ENCODE data around the gene UBE2B.
"Not testable (repeated sequence)": the region's sequence is repeated elsewhere in the genome, so short reads cannot be mapped to it uniquely, and the experiment has no call there.

The UBE2B gene

DNA sequence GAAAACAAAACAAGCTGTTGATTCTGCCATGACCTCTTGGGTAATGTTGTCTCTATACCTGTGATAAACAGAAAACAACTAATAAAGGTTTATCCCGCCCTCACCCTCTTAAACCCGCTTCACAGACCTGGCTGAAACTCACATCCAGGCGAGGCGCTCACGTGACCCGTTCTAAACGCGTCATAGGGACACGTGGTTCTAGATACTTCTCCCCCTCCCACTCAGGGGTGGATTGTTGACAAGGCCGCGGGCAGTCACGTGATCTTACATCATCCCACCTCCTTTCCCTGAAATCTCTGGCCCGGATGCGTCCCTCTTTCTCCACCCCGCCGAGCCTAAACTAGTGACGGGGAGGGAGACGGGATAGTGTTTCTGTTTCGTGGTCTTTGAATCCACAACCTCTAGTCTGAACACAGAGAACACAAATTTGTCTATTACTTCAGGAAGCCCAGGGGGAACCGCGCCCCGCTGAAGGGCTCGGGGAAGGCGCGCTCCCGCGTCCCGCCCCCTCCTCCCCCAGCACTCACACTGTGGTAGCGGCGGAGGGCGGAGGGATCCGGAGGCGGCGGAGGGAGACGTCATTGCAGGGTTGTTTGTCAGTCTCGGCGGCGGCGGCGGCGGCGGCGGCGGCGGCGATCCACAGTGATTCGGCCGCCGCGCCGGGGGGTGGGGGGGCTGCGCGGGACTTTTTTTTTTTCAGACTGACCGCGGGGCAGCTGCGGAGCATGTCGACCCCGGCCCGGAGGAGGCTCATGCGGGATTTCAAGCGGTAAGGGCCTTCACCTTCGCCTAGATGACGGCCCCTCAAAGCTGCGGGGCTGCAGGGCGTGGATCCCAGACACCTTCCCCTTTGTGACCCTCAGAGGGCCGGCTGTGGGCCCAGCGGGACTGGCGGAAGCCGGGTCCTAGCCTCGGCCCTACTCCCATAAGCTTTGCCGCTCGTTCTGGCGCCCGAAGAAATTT is at the start of gene UBE2B:
Gene UBE2B, plus strand, starts transcription at position 699 of the 963 bp plus-strand sequence. Its CDS starts 27 bp downstream, at position 726.
- peak; percentile 96 to 99 for DNase-seq

GRCh38 chr5:134327327-134327726 is 44.0 kb upstream of the UBE2B start:
- no peak for DNase-seq

GRCh38 chr5:134328619-134329018 is 42.8 kb upstream of the UBE2B start:
- no peak for DNase-seq

DNA sequence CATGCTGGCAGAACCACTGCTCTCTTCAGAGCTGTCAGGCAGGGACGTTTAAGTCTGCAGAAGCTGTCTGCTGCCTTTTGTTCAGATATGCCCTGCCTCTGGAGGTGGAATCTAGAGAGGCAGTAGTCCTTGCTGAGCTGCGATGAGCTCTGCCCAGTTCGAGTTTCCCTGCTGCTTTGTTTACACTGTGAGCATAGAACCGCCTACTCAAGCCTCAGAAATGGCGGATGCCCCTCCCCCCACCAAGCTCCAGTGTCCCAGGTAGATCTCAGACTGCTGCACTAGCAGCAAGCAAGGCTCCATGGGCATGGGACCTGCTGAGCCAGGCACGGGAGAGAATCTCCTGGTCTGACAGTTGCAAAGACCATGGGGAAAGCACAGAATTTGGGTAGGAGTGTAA is 34.5 kb upstream of the UBE2B start:
- not testable (repeated sequence) for DNase-seq

- DNase-seq = not testable (repeated sequence)
Measured at GRCh38 chr5:134343500-134343899, 27.9 kb upstream of the UBE2B start.

DNA sequence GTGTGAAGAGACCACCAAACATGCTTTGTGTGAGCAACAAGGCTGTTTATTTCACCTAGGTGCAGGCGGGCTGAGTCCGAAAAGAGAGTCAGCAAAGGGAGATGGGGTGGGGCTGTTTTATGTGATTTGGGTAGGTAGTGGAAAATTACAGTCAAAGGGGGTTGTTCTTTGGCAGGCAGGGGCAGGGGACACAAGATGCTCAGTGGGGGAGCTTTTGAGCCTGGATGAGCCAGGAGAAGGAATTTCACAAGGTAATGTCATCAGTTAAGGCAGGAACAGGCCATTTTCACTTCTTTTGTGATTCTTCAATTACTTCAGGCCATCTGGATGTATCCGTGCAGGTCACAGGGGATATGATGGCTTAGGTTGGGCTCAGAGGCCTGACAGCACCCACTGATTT is 25.9 kb upstream of the UBE2B start:
- not testable (repeated sequence) for DNase-seq

DNA sequence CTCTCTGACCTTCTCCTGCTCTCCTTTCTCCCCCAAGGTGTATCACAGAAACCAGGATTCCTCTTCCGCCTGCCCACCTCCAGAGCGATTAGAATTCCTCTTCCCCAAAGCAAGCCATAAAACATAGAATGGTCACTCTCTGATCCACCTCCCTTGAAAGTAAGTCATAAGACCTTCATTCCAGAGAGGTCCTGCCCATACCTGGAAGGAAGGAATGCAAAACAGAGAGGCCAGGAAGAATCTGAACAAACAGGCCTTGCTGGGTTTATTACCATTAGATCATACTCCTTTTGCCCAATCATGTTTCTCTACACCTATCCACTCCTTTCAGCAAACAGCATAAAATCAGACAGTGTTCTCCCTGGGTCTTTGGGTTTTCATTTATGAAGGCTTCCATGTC is 25.4 kb upstream of the UBE2B start:
- DNase-seq = no peak

DNA sequence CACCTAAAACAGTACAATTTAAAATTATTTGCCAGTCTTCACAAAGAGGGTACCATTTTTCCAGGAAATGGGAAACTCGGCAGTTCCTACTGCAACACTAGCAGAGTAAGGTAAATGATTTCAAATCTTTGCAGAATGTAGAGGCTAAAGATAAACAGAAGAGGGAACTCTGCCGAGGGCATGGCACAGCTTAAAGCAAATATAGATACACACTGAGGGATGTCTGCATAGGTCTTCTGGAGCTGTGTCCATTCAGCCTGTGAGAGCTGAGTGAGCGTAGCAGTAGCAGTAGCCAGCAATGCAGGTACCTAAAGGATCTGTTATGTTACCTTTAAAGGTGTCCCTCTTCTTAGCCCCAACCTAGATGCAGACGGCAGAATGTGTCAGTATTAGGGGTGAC is 21.9 kb upstream of the UBE2B start:
- no peak for DNase-seq

GRCh38 chr5:134355681-134356080 is 15.7 kb upstream of the UBE2B start:
- DNase-seq = no peak

DNA sequence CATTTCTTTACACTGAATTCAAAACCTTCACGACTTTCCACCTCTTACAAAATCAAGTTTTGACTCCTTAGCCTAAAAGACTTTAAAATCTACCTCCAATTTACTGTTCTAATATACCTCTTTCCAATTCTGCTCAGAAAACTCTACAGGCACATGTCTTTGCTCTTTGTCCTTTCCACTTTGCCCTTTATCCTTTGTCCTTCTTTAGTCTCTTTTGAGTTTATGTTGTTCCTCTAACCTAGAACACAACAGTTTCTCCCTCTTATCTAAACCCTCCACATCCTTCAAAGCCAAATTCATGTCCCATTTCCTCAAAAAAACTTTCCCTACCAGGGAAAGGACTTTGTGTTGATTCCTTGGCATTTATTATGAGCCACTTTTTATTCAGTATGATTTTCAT is 5.8 kb upstream of the UBE2B start:
- DNase-seq = no peak

DNA sequence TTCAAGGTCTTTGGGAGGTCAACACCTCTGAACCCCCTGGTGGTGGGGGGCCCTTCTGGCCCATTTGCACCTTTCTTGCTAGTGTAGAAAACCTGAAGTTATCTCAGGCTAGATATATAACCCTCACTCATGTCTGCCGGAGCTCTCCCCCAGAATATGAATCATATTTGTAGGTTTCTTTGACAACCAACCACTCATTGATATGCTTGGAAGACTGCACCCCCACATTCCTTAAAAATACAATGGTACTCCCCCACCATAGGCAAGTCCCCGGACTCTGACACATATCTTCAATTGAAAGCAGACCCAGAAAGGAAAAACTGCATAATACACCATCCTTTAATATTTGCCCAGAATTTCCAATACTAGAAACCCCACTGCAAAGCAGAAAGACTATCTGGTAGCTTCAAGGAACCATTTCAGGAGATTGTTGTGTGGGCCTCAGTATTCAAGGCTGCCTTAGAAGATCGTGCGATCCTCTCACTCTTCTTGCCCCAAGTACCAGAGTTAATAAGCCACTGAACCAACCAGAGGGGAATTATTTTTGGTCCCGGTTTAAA is 978 bp upstream of the UBE2B start:
- no peak for DNase-seq

DNA sequence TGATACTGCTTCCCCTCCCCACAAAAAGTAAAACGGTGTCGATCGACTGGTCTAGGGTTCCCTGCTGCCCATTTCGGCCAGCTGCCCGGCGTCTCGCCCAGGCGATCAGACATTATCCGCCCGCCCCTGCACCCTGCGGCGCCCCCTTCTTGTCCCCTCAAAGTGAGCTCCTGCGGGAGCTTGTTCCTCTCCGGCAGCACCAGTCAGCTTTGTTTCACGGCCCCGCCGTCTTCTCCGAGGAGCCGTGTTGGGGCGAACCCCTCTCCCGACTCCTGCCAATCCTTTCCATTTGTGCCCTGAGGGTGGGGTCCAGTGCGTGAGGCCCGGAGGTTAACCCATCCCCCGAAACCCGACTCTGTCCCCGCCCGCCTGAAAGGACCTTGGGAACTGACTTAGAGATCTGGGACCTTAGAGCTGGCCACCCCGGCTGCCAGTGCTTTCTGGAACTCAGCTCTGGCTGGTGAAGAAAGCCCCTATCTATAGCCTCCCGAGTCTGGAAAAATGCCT is 518 bp downstream of the UBE2B start:
- peak in 1 of 2 donors; percentile 42 for DNase-seq

DNA sequence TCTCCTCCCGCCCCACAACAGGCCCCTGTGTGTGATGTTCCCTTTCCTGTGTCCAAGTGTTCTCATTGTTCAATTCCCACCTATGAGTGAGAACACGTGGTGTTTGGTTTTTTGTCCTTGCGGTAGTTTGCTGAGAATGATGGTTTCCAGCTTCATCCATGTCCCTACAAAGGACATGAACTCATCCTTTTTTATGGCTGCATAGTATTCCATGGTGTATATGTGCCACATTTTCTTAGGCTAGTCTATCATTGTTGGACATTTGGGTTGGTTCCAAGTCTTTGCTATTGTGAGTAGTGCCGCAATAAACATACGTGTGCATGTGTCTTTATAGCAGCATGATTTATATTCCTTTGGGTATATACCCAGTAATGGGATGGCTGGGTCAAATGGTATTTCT is 2.3 kb downstream of the UBE2B start:
- not testable (repeated sequence) for DNase-seq

DNA sequence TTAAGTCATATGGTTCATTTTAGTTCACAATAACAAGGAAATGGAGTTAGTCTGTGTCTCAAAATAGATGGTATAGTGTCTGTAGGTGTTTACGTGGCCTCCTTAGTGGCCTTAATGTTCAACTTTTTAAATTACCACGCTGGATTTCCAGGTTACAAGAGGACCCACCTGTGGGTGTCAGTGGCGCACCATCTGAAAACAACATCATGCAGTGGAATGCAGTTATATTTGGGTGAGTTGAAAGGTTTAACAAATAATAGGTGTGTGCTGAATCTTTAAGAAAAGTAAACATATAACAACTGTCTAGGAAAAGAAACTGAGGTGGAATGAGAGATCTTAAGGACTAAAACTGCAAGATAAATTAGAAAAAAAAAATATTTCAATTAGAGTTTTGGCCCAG is 2.9 kb downstream of the UBE2B start:
- DNase-seq = no peak

DNA sequence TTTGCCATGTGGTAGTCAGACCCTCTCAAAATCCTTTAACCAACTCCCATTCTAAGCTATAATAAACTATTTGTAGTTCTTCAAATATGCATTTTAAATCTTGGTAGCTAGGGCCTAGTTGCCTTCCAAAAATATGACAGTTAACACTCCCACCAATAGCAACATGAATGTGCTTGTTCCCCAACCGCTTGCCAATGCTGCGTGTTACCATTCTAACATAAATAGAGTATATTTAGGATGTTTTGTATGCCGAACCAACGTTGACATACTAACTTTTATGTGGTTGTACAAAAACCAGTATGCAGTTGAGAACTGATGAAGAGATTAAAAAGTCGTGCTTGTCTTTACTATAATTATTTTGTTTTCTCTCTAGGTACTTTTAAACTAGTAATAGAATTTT is 9.0 kb downstream of the UBE2B start:
- DNase-seq = no peak

- DNase-seq = not testable (repeated sequence)
Measured at GRCh38 chr5:134382204-134382603, 10.8 kb downstream of the UBE2B start.

DNA sequence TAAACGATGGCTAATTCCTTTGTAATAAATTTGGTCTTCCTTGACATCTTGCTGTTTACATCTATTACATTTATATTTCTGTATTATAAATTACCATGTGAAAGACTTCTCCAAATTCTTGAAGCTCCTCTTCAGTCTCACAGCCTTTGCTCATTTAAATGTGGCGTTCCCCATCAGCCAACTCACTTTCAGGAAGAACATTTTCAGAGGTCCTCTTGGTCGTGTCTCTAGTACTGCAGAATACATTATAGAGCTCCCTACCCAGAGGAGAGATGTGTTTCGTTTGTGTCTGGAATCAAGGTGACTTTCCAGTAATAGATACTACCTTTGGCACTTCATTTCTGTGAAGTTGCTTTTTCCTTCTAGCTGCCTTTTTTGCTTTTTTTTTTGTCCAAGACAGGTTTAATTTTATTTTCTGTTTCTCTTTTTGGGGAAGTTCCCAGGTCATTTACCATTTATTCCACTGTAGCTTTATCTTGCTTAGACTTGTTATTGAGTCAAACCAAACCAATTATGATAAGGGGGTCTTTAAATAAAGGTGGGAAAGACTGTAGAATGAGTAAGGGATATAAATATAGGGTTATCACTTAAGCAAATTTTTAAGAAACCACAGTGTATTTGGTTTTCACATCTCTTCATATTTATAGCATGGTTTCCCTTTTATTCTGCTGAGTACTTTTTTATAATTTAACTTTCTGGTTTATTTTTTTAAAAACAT is 12.8 kb downstream of the UBE2B start:
- no peak for DNase-seq

- DNase-seq = no peak
Measured at GRCh38 chr5:134387443-134387842, 16.1 kb downstream of the UBE2B start.

DNA sequence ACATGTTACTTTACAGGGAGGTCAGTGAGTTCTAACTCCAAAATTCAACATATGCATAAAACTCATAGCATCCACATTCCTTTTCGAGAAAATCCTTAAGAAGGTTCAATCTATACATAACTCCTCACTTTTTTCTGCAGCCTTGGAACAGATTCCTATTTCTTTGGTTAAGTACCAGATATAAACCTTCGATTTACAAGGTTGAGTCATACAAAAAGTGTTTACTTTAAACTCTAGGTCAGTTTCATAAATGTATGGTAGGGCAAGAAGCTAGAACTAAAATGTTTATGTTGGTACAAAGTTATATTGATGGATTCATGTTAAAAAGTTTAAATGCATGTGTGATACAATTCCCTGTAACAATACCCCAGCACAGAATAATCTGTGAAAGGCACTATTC is 20.9 kb downstream of the UBE2B start:
- DNase-seq = no peak

GRCh38 chr5:134394932-134395331 is 23.6 kb downstream of the UBE2B start:
- no peak for DNase-seq

- no peak for DNase-seq
Measured at GRCh38 chr5:134396274-134396673, 24.9 kb downstream of the UBE2B start.

DNA sequence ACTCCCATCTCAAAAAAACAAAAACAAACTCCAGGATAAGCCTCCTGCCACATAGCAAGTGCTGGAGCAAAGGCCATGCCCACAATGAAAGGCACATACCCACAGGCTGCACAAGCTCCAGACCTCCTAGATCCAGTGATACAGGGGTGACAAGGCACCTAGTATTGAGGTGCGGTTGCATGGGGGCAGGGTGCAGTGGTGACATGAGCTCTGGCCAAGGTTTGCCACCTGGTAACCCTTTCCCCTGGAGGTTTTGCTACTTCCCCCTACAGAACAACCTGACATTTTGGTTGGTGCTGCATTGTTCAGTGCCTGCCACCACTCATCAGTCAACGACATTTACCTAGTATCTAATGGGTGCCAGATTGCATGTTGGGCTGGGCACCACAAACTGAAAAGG is 25.8 kb downstream of the UBE2B start:
- DNase-seq = no peak

DNA sequence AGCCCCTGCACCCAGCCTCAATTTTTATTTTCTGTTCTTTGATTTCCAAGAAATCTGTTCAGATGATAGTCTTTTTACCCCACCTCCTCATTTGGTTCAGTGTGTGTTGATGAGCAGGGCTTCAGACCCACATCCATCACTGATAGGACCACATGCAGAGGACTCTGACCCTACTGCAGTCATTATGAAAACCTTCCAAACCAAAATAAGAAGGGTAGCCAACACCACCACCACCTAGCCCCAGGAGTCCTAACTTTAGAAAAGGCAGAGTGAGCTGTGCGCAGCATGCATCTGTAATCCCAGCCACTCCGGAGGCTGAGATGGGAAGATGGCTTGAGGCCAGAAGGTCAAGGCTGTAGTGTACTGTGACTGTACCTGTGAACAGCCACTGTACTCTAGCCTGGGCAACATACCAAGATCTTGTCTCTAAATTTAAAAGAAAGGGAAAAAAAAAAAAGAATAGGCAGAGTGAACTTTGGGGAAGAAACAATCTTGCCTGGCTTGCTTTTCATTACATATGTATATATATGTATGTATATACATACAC is 27.3 kb downstream of the UBE2B start:
- no peak for DNase-seq

Data from hippocampal formation (tissue), 2 donors.